GM13977 (cell line): ENCODE data around the gene SLC7A1.

Source experiments
- DNase-seq: peaks from one replicate; pipeline ENCODE4 v3.0.0; 2012; ENCODE audit warnings: low spot score
- CTCF ChIP-seq: IDR thresholded peaks from 2 replicates; pipeline ENCODE4 v1.5.1; 2012; ENCODE audit warnings: mild to moderate bottlenecking, control low read depth; ENCODE audit not compliant: insufficient read depth; ENCODE audit errors: extremely low read depth, missing control alignments
- in situ Hi-C: fragments of 300-500 bp; cut with MboI; formaldehyde crosslinking; loops from one replicate; pipeline ENCODE4 v1.12.0; 2022; ENCODE audit warnings: low sequenced_read_pairs, low pct_unique_long_range_greater_than_20kb, mixed read lengths, inconsistent platforms; ENCODE audit not compliant: unreplicated experiment

Gene SLC7A1

DNA sequence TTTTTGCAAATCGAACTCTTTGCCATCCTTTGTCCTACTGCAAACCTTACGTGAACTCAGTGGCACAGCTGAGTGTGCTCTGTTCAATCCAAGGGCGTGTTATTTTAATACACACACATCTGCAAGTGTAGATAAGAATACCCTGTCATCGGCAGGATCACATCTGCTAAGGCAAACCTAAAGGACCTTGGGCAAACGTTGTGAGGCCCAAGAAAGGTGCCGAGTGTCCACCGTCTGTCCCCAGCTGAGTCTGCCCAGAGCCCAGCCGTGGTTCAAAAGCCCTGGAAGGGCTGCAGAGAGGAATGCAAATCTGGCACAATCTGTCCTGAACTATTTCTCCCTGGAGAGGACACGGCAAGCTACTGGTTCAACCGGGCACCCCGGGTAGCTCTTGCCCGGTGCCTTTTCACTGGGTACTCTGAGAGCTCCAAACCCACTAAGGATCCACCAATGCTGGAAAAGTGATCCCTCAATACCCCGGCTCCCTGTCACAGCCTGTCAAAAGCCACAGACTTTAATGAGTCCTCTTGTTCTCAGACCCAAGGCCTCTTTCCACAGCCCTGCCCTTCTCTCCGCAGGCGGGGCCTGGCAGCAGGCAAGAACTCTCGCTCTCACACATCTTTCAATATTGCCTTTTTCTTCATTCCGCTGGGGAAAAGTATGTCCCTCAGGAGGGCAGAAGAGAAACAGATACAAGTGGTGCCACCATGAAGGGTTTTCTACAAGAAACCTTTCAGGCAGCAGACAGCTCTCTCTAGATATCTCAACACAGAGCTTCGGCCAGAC lies 17.0 kb downstream of the SLC7A1 start:
- DNase-seq, result no peak
- in situ Hi-C loops, result no loop called here
- no peak for TF ChIP-seq CTCF

DNA sequence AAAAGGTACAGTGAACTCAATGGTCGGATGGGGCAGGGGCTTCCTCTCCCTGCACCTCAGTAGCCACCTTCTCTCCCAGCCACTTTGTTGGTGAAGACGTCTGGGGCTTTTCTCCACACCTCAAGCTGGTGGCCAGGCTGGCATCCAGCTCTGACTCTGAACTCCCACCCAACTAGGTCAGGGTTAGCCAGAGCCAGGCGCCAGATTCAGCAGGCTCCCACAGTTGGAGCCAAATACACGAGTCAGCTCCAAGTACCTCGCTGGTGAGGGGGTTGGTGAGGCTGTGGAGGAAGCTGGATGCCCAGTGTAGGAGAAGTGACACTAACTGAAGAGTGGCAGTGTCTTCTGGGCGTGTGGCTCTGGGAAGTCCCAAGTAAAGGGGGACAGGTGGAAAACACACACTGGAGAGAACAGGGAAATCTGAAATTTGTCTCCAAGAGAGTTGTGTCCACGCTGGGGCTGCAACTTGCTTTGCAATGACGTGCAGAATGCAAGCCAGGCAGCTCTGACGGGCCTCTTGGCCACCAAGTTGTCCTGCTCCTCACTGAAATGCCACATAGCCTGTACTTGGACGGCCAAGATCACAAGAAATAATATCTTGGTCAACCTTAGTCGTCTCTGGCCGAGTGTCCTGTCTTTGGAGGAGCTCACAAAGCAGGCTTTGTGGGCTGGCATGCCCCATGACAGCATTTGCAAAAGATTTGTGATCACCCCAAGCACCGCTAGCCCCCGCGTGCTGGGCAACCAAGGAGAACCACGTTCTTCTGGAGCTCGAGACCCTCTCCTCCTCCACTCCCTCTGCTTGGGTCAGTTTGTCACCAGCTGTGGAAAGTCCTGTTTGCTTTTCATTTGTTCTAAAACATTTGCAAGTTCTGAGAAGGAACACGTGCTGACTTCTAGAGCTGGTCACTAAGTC lies 18.1 kb downstream of the SLC7A1 start:
- no peak for DNase-seq
- in situ Hi-C loops, result no loop called here
- TF ChIP-seq CTCF, result no peak

DNA sequence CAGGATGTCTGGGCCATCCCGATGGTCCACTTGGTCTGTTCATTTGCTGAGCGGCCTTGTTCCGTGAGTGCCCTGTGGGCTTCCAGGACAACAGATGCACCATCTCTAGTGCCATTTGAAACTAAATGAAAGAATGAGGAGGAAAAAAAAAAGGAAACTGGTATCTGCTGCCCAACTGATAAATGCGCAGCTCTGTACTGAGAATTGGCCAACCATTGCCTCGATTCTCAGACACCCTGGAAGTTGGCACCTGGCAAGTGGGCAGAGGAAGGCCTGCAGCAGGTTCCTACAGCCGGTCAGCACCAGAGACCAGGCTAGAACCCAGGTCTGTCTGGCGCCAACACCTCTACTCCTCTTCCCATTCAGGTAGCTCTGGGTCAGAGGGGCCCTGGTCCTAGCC lies 18.9 kb downstream of the SLC7A1 start:
- in situ Hi-C loops, result no loop called here
- no peak for DNase-seq
- TF ChIP-seq CTCF, result no peak

GRCh38 chr13:29575098-29575497 lies 20.4 kb downstream of the SLC7A1 start:
- no peak for DNase-seq
- in situ Hi-C loops, result no loop called here
- no peak for TF ChIP-seq CTCF

GRCh38 chr13:29573190-29573589 lies 22.3 kb downstream of the SLC7A1 start:
- peak; percentile 39 for DNase-seq
- no peak for TF ChIP-seq CTCF
- in situ Hi-C loops, result no loop called here

- no peak for DNase-seq
- in situ Hi-C loops, result no loop called here
- TF ChIP-seq CTCF, result no peak
These were observed 22.9 kb downstream of the SLC7A1 start for GRCh38 chr13:29572575-29572974.
